Activated CD4-positive, alpha-beta T cell treated with anti-CD3 and anti-CD28 coated beads, Interleukin-10, Interleukin-2, amounts not matched to agents 100 ng/mL and 50 ng/mL, durations not matched to agents 16 hours and 8 hours (primary cell): Measurements from ENCODE around the gene PPFIA4.

Experiments used
- DNase-seq: peaks from one replicate; pipeline ENCODE4 v3.0.0-alpha.2; 2020

Gene PPFIA4

GRCh38 chr1:203085528-203086406, 59.5 kb downstream of the PPFIA4 start, which contains the start of gene MYOG:
Gene MYOG, minus strand, starts transcription at chr1:203086012. Its CDS starts 51 bp downstream, at chr1:203085961.
- no peak for DNase-seq

GRCh38 chr1:203086992-203087763, 60.9 kb downstream of the PPFIA4 start:
- DNase-seq = no peak

- no peak for DNase-seq
Observed at GRCh38 chr1:203088441-203088840, 62.1 kb downstream of the PPFIA4 start.

- DNase-seq = no peak
Observed at GRCh38 chr1:203089001-203089650, 62.8 kb downstream of the PPFIA4 start.

- DNase-seq = no peak
Observed at GRCh38 chr1:203089651-203090045, 63.4 kb downstream of the PPFIA4 start.

GRCh38 chr1:203090421-203091198, 64.3 kb downstream of the PPFIA4 start:
- no peak for DNase-seq

GRCh38 chr1:203091199-203091477, 64.8 kb downstream of the PPFIA4 start:
- no peak for DNase-seq

- no peak for DNase-seq
Observed at GRCh38 chr1:203091761-203092330, 65.6 kb downstream of the PPFIA4 start.

- no peak for DNase-seq
Observed at GRCh38 chr1:203093754-203094410, 67.6 kb downstream of the PPFIA4 start.

- DNase-seq = no peak
Observed at GRCh38 chr1:203095061-203095690, 68.9 kb downstream of the PPFIA4 start.

- DNase-seq = no peak
Observed at GRCh38 chr1:203096566-203096965, 70.3 kb downstream of the PPFIA4 start.

- DNase-seq = no peak
Observed at GRCh38 chr1:203097001-203097400, 70.7 kb downstream of the PPFIA4 start.

- no peak for DNase-seq
Observed at GRCh38 chr1:203098445-203098844, 72.2 kb downstream of the PPFIA4 start.

- no peak for DNase-seq
Observed at GRCh38 chr1:203098914-203099520, 72.7 kb downstream of the PPFIA4 start.

GRCh38 chr1:203099805-203100515, 73.7 kb downstream of the PPFIA4 start:
- no peak for DNase-seq

- no peak for DNase-seq
Observed at GRCh38 chr1:203100516-203100869, 74.2 kb downstream of the PPFIA4 start.

- no peak for DNase-seq
Observed at GRCh38 chr1:203101813-203102634, 75.7 kb downstream of the PPFIA4 start.

GRCh38 chr1:203103216-203103615, 76.9 kb downstream of the PPFIA4 start:
- no peak for DNase-seq

- no peak for DNase-seq
Observed at GRCh38 chr1:203103829-203104495, 77.7 kb downstream of the PPFIA4 start.
